ENCODE data around the gene ZRANB3. TPM values are rescaled to one million over a fixed set of nuclear protein-coding genes. Genes with fewer than 3 reads are reported as not detected.

The ZRANB3 gene
- total RNA-seq (2014; rRNA removed; shearing (Covaris generic)) (5.8 and 6.4 TPM in 2 replicates), polyA plus RNA-seq (2016; fragmentation: Nextera tagmentation; extraction: Ambion mirVana) (5.7 TPM in 2 replicates)

- Histone ChIP-seq H3K36me3 (ENCODE audit: low read depth) (no peaks in the 10 kb centered on the region), H3K9me2 (ENCODE audit: insufficient read depth) (no peaks in the 10 kb centered on the region), H2AFZ (peak within 1 kb of the TSS; percentile 98), H3F3A (ENCODE audit: insufficient read depth) (no peaks in the 10 kb centered on the region), H3K4me1 (ENCODE audit: insufficient read depth) (peaks cover 8% of the 10 kb centered on the region), H3K27me3 (replicated peaks; ENCODE audit: insufficient read depth) (no peaks in the 10 kb centered on the region), H3K9me3 (ENCODE audit: low read depth) (no peaks in the 10 kb centered on the region), H4K20me1 (ENCODE audit: insufficient read depth) (no peaks in the 10 kb centered on the region), H3K79me2 (ENCODE audit: insufficient read depth) (peaks cover 55% of the 10 kb centered on the region), H3K27ac (peak within 1 kb of the TSS; percentile 93), H3K9ac (peak within 1 kb of the TSS; percentile 92), H3K4me3 (peak within 1 kb of the TSS; percentile 96), H3K4me2 (ENCODE audit: unreplicated experiment) (peak within 1 kb of the TSS; percentile 93)
- DNase-seq: peak; percentile 98
- 1 to 2% methylated on average over 46 of the region's 46 CpGs for WGBS, 2 experiments (ENCODE audit: low coverage in 1 of 2, low lambda C conversion rate in 2 of 2, missing lambda C conversion rate in 2 of 2)
- in situ Hi-C loops (cut with MboI): no loop called here
- TF ChIP-seq EZH2 (IDR thresholded peaks at IDR 0.05; ENCODE audit: insufficient read depth, poor library complexity, severe bottlenecking) (no peak), EZH2phosphoT487 (IDR thresholded peaks at IDR 0.05; ENCODE audit: insufficient read depth, low read depth) (no peak)
Observed at GRCh38 chr2:135530313-135531230, at the start of gene ZRANB3. TSS of gene ZRANB3 (minus strand) at chr2:135531218.

- H2AFZ ChIP-seq: no peak overlapping the region
- no peak overlapping the region for H3K4me2 ChIP-seq (ENCODE audit: unreplicated experiment)
- no peak for TF ChIP-seq EZH2phosphoT487 (IDR thresholded peaks at IDR 0.05; ENCODE audit: insufficient read depth, low read depth)
- no peak for TF ChIP-seq EZH2 (IDR thresholded peaks at IDR 0.05; ENCODE audit: insufficient read depth, poor library complexity, severe bottlenecking)
- H3K27ac ChIP-seq: no peak overlapping the region
- no peaks in the 10 kb centered on the region for H3F3A ChIP-seq (ENCODE audit: insufficient read depth)
- H3K9ac ChIP-seq: no peak overlapping the region
- no peak overlapping the region for H3K4me3 ChIP-seq
- no peaks in the 10 kb centered on the region for H4K20me1 ChIP-seq (ENCODE audit: insufficient read depth)
- WGBS, 2 experiments (ENCODE audit: low coverage in 1 of 2, low lambda C conversion rate in 2 of 2, missing lambda C conversion rate in 2 of 2): 89 to 94% methylated on average over 1 of the region's 1 CpG
- H3K9me2 ChIP-seq (ENCODE audit: insufficient read depth): no peaks in the 10 kb centered on the region
- in situ Hi-C loops (cut with MboI): no loop called here
- H3K36me3 ChIP-seq (ENCODE audit: low read depth): peaks cover 3% of the 10 kb centered on the region; the same call in 1 of the 2 replicates
- H3K9me3 ChIP-seq (ENCODE audit: low read depth): no peaks in the 10 kb centered on the region
- no peak for DNase-seq
- H3K4me1 ChIP-seq (ENCODE audit: insufficient read depth): no peaks in the 10 kb centered on the region
- H3K27me3 ChIP-seq (replicated peaks; ENCODE audit: insufficient read depth): no peaks in the 10 kb centered on the region
- H3K79me2 ChIP-seq (ENCODE audit: insufficient read depth): peaks cover 5% of the 10 kb centered on the region; the same call in 1 of the 2 replicates
Observed at GRCh38 chr2:135573620-135574019, 42.6 kb upstream of the ZRANB3 start.

GRCh38 chr2:135570884-135571283 is 39.9 kb upstream of the ZRANB3 start:
- peaks cover 3% of the 10 kb centered on the region; the same call in 1 of the 2 replicates for H3K36me3 ChIP-seq (ENCODE audit: low read depth)
- H3K27ac ChIP-seq: no peak overlapping the region
- H4K20me1 ChIP-seq (ENCODE audit: insufficient read depth): no peaks in the 10 kb centered on the region
- DNase-seq: no peak
- no peak overlapping the region for H2AFZ ChIP-seq
- no peaks in the 10 kb centered on the region for H3K27me3 ChIP-seq (replicated peaks; ENCODE audit: insufficient read depth)
- no peaks in the 10 kb centered on the region for H3K9me3 ChIP-seq (ENCODE audit: low read depth)
- H3K4me2 ChIP-seq (ENCODE audit: unreplicated experiment): no peak overlapping the region
- in situ Hi-C loops (cut with MboI): no loop called here
- peaks cover 9% of the 10 kb centered on the region; the same call in 1 of the 2 replicates for H3K79me2 ChIP-seq (ENCODE audit: insufficient read depth)
- H3K4me1 ChIP-seq (ENCODE audit: insufficient read depth): no peaks in the 10 kb centered on the region
- H3K9me2 ChIP-seq (ENCODE audit: insufficient read depth): no peaks in the 10 kb centered on the region
- no peak overlapping the region for H3K4me3 ChIP-seq
- WGBS, 2 experiments (ENCODE audit: low coverage in 1 of 2, low lambda C conversion rate in 2 of 2, missing lambda C conversion rate in 2 of 2): 93 to 96% methylated on average over 2 of the region's 2 CpGs
- no peak for TF ChIP-seq EZH2phosphoT487 (IDR thresholded peaks at IDR 0.05; ENCODE audit: insufficient read depth, low read depth)
- TF ChIP-seq EZH2 (IDR thresholded peaks at IDR 0.05; ENCODE audit: insufficient read depth, poor library complexity, severe bottlenecking): no peak
- H3K9ac ChIP-seq: no peak overlapping the region
- no peaks in the 10 kb centered on the region for H3F3A ChIP-seq (ENCODE audit: insufficient read depth)

- Histone ChIP-seq H3K9me2 (ENCODE audit: insufficient read depth) (no peaks in the 10 kb centered on the region), H3K79me2 (ENCODE audit: insufficient read depth) (peaks cover 44% of the 10 kb centered on the region), H3K9me3 (ENCODE audit: low read depth) (no peaks in the 10 kb centered on the region), H3K4me3 (no peak overlapping the region), H3K4me1 (ENCODE audit: insufficient read depth) (no peaks in the 10 kb centered on the region), H3K27ac (no peak overlapping the region), H3K9ac (no peak overlapping the region), H3K4me2 (ENCODE audit: unreplicated experiment) (no peak overlapping the region), H3K36me3 (ENCODE audit: low read depth) (no peaks in the 10 kb centered on the region), H4K20me1 (ENCODE audit: insufficient read depth) (no peaks in the 10 kb centered on the region), H3F3A (ENCODE audit: insufficient read depth) (no peaks in the 10 kb centered on the region), H3K27me3 (replicated peaks; ENCODE audit: insufficient read depth) (no peaks in the 10 kb centered on the region), H2AFZ (no peak overlapping the region)
- no peak for TF ChIP-seq EZH2 (IDR thresholded peaks at IDR 0.05; ENCODE audit: insufficient read depth, poor library complexity, severe bottlenecking)
- no peak for TF ChIP-seq EZH2phosphoT487 (IDR thresholded peaks at IDR 0.05; ENCODE audit: insufficient read depth, low read depth)
- in situ Hi-C loops (cut with MboI): no loop called here
- WGBS, 2 experiments (ENCODE audit: low coverage in 1 of 2, low lambda C conversion rate in 2 of 2, missing lambda C conversion rate in 2 of 2): 97 to 98% methylated on average over 4 of the region's 4 CpGs
- DNase-seq: peak; percentile 7
Observed at GRCh38 chr2:135563793-135564192, 32.8 kb upstream of the ZRANB3 start.

Data from GM23248 (cell line).